GM18508 (cell line): ENCODE data around the gene STX3.

ENCODE experiments used
- ATAC-seq: cut with Tn5 transposase; IDR thresholded peaks from one replicate; pipeline ENCODE4 v1.9.1; 2021; ENCODE audit warnings: moderate number of reproducible peaks; ENCODE audit not compliant: insufficient read depth, unreplicated experiment

STX3 gene

DNA sequence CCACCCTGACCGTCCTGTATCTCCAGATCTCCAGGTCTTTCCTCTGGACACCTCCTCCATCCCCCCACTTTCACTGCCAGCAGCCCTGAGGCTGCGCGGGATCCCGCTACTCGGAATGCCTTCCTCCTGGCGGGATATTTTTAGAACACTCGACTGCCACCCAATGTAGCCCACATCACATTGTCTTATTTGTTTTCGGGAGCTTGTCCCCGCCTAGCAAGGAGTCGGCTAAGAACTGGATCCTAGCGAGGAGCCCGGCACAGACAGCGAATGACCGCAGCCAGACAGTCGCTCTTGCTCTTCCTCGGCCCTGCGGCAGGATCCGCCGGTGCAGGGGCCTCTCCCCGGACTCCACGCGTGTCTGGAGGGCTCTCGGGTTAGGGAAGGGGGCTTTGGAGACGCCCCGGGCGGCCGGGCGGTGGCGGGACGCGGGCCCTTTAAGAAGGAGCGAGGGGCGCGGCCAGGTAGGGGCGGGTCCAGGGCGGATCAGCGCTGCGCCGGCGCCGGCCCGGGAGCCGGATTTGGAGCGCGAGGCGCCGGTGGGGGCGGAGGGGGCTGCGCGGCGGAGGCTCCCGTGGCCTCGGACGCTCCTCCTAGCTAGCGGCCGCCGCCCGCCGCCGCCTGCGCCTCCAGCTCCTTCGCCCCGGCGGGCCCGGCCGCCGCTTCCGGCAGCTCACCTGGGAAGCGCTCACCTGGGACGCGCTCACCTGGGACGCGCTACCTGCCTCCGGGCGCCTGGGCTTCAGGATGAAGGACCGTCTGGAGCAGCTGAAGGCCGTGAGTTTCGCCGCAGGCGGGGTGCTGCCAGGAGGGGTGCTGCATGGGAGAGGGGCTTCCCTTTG is at the start of gene STX3:
Gene STX3 (plus strand): TSS at position 518 of the 842 bp plus-strand sequence. CDS start 230 bp downstream, at position 748.
- no peak for ATAC-seq

- no peak for ATAC-seq
Observed at GRCh38 chr11:59706518-59707285, 48.5 kb upstream of the STX3 start.

- no peak for ATAC-seq
Observed at GRCh38 chr11:59707371-59707770, 47.8 kb upstream of the STX3 start.

DNA sequence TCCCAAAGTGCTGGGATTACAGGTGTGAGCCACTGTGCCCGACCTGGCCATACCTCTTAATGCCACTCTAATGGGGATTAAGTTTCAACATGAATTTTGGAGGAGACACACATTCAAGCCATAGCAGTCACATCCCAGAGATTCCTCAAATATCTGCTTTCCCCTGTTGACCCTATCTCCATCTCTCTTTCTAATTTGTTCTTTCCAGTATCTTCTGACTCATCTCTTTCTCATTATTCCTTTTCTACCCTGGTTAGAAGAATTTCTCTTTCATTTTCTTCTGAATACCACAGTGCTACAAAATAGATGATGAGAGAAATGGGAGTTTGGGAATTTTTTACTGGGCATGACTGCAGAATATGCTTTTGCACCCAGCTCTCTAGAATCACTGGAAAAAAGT is 46.6 kb upstream of the STX3 start:
- ATAC-seq: no peak

- no peak for ATAC-seq
Observed at GRCh38 chr11:59710136-59710847, 44.9 kb upstream of the STX3 start.

- no peak for ATAC-seq
Observed at GRCh38 chr11:59713745-59714144, 41.4 kb upstream of the STX3 start, which contains the start of gene OR10V1. OR10V1 (minus strand) TSS chr11:59713845; CDS start chr11:59713845, 0 bp downstream.

- no peak for ATAC-seq
Observed at GRCh38 chr11:59716051-59716450, 39.1 kb upstream of the STX3 start.

DNA sequence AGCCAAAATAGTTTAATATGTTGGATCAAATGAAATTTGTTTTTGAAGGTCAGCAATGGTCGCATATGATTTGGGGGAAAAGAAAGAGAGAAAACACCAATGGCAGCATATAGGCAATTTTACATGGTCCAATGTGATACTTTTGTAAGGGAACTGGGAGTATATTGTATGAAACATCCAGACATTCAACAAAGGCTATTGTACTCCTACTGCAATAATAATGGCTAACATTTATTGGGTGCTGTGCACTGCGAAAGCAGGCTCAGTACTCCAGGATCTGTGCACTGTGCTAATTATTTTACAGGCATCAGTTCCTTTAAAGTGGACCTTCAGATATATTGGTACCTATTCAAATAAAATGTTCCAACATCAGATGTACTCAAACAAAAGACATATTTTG is 35.6 kb upstream of the STX3 start:
- no peak for ATAC-seq

GRCh38 chr11:59724066-59724465 is 31.1 kb upstream of the STX3 start:
- no peak for ATAC-seq

DNA sequence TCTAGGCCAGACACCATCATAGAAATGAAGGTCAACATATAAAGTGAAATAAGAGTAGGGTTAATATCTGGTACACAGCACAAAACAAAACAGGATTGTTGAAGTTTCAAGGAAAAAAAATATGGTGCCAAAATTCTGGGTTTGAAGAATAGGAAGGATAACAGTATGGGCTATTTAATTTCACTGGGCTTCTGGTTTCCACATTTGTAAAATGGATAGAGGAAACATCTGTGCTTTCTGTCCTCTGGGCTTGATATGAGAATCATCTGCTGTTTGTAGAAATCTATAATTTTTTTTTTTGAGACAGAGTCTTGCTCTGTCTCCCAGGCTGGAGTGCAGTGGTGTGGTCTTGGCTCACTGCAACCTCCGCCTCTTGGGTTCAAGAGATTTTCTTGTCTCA is 27.8 kb upstream of the STX3 start:
- ATAC-seq: no peak

DNA sequence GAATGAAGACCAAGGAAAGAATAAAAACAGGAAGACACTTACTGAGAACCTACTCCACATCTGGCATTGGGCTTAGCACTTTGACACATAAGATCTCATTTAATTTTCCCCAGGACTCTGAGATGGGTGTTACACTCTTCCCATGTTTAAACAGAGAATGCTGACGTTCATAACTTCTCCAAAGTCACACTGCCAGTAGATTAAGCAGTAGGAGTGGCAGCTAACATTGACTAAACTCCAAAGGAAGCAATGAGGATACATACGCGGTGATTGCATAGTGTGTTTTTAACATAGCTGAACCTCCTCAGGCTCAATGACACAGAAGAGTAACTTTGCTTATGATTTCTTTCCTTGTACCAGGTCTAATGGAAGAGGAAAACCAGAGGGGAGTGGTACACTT is 27.0 kb upstream of the STX3 start:
- no peak for ATAC-seq

GRCh38 chr11:59728913-59729312 is 26.3 kb upstream of the STX3 start:
- ATAC-seq: no peak

DNA sequence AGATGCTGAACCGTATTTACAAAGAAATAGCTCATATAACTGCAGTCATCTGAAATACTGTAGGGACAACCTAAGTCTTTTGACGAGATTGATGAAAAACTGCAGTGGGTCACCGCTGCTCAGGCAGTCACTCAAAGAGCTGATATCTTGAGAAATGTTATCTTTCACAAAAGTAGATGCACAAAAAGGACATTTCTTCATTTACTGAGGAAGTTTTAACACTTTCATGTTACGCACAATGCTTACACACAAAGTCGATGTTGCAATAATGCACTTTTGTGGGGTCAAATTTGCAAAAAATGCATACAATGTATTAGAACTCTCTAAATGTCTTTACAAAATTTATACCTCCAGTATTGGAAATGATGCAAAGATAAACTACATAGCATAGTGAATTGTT is 25.3 kb upstream of the STX3 start:
- ATAC-seq: no peak

GRCh38 chr11:59730896-59731565 is 24.1 kb upstream of the STX3 start:
- no peak for ATAC-seq

- no peak for ATAC-seq
Observed at GRCh38 chr11:59746111-59746510, 9.1 kb upstream of the STX3 start.

DNA sequence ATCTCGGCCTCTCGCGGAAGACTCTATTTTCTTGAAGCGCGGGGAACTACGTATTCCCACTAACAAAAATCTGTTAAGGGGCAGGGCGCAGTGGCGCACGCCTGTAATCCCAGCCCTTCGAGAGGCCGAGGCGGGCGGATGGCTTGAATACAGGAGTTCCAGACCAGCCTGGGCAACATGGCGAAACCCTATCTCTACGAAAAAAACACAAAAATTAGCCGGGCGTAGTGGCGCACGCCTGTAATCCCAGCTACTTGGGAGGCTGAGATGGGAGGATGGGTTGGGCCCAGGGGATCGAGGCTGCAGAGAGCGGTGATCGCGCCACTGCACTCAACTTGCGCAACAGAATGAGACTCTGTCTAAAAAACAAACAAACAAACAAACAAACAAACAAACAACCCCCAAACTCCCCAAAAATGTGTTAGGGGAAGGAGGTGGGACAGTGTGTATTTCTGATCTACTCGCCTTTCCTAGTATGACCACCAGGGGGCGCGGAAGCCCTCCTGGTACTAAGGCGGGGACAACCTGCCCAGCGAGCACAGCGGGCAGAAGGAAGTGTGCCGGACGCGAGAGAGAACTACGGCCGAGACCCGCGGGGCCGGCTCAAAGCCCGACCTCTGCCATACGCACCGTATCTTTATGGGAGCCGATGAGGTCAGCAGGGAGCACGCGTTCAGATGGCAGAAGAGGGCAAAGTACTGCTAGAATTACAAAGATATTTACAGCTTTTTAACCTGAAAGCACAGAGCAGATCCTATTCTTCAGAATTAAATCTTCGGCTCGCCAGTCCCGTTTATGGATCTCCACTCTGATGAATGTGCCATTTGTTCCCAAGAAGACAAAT is 1.3 kb upstream of the STX3 start:
- ATAC-seq: peak; percentile 81

- ATAC-seq: no peak
Observed at GRCh38 chr11:59754494-59754858, 700 bp upstream of the STX3 start.

- ATAC-seq: no peak
Observed at GRCh38 chr11:59755701-59756557, 753 bp downstream of the STX3 start.

GRCh38 chr11:59756558-59756840 is 1.3 kb downstream of the STX3 start:
- ATAC-seq: no peak
